A673 (cell line): ENCODE results near the gene MOK. TPM values are rescaled to one million over a fixed set of nuclear protein-coding genes. Genes with fewer than 3 reads are reported as not detected.
"Not testable (repeated sequence)": the region's sequence is repeated elsewhere in the genome, so short reads cannot be mapped to it uniquely, and the experiment has no call there.

Experiments used
- BruUV-seq: library from RNA; stranded (reverse); fragments of 400-500 nt; replicated peaks from 2 replicates; lab custom pipeline; 2021; lab: Mats Ljungman, UMichigan
- CTCF ChIA-PET: fragments of 300-600 bp; sonication (Branson Sonifier 250); formaldehyde crosslinking; loops from one replicate; lab custom pipeline; 2022; ENCODE audit warnings: antibody characterized with exemption; lab: Charles Lee
- POLR2A ChIA-PET: fragments of 300-600 bp; sonication (Branson Sonifier 250); formaldehyde crosslinking; loops from one replicate; lab custom pipeline; 2022; ENCODE audit warnings: antibody characterized with exemption; ENCODE audit not compliant: low non-redundant PET; lab: Charles Lee
- DNase-seq: peaks from one replicate; pipeline ENCODE4 v3.0.0-alpha.2; 2015; ENCODE audit warnings: low spot score
- H3K27ac ChIP-seq: fragments of 200-600 bp; sonication (generic); 2 replicates; pipeline ENCODE4 v1.5.1; 2016; ENCODE audit warnings: mixed run types, low read depth, mild to moderate bottlenecking, mixed read lengths, antibody characterized with exemption, low read length; ENCODE audit not compliant: poor library complexity, severe bottlenecking
- H3K27me3 ChIP-seq: fragments of 200-600 bp; sonication (generic); replicated peaks from 2 replicates; pipeline ENCODE4 v1.6.1; 2017; ENCODE audit warnings: mixed run types, low read depth, mild to moderate bottlenecking, mixed read lengths, antibody characterized with exemption, low read length; ENCODE audit not compliant: insufficient read depth, poor library complexity
- H3K36me3 ChIP-seq: fragments of 200-600 bp; sonication (generic); 2 replicates; pipeline ENCODE4 v1.6.1; 2016; ENCODE audit warnings: mixed run types, mild to moderate bottlenecking, mixed read lengths, antibody characterized with exemption, low read length; ENCODE audit not compliant: insufficient read depth, poor library complexity, severe bottlenecking
- H3K4me1 ChIP-seq: fragments of 200-600 bp; sonication (generic); 2 replicates; pipeline ENCODE4 v1.6.1; 2017; ENCODE audit warnings: mixed run types, mild to moderate bottlenecking, mixed read lengths, antibody characterized with exemption, low read length; ENCODE audit not compliant: insufficient read depth, poor library complexity, severe bottlenecking
- H3K4me3 ChIP-seq: fragments of 200-600 bp; sonication (generic); 2 replicates; pipeline ENCODE4 v1.5.1; 2016; ENCODE audit warnings: low read depth, mixed run types, mild to moderate bottlenecking, mixed read lengths, low read length; ENCODE audit not compliant: poor library complexity, severe bottlenecking
- H3K9me3 ChIP-seq: fragments of 200-600 bp; sonication (generic); 2 replicates; pipeline ENCODE4 v1.6.1; 2016; ENCODE audit warnings: mixed run types, low read depth, mild to moderate bottlenecking, mixed read lengths, antibody characterized with exemption, low read length; ENCODE audit not compliant: poor library complexity, severe bottlenecking
- EZH2 ChIP-seq: fragments of 200-600 bp; sonication (generic); IDR thresholded peaks from 2 replicates; pipeline ENCODE4 v1.6.1; 2017; ENCODE audit warnings: borderline replicate concordance, low read depth, mild to moderate bottlenecking, mixed read lengths, antibody characterized with exemption, low read length; ENCODE audit not compliant: poor library complexity, severe bottlenecking
- intact Hi-C: fragments of 100-400 bp; cut with micrococcal nuclease; formaldehyde crosslinking; loops from one replicate; pipeline ENCODE4 v1.10.0; 2022; ENCODE audit not compliant: unreplicated experiment
- total RNA-seq: library from RNA; stranded (reverse); gene quantifications from 2 replicates; pipeline ENCODE4 v1.2.3, GENCODE V29; 2021
- TF ChIP-seq, protein P1 (sequence below): fragments of 300-800, 200-600 bp; sonication (generic); conservative IDR thresholded peaks from 2 replicates; pipeline ENCODE4 v1.5.1; 2017; ENCODE audit warnings: low read depth, mild to moderate bottlenecking, antibody characterized with exemption, low read length, moderate library complexity, mixed read lengths

MOK gene
- total RNA-seq, 1 experiment from 2014 or later, result 27.4 TPM

GRCh38 chr14:102330806-102331205, 25.8 kb upstream of the MOK start:
- no peaks in the 10 kb centered on the region for H3K9me3 ChIP-seq

DNA sequence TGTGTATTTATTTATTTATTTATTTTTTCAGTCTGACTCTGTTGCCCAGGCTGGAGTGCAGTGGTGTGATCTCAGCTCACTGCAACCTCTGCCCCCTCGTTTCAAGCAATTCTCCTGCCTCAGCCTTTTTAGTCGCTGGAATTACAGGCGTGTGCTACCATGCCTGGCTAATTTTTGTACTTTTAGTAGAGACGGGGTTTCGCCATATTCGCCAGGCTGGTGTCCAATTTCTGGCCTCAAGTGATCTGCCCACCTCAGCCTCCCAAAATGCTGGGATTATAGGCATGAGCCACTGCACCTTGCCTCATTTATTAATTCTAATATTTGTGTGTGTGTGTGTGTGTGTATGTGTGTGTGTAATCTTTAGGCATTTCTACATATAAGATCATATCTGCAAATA, 24.4 kb upstream of the MOK start:
- BruUV-seq, intact Hi-C loops, DNase-seq, H3K36me3 ChIP-seq, H3K4me1 ChIP-seq, H3K27me3 ChIP-seq, H3K9me3 ChIP-seq, H3K4me3 ChIP-seq, H3K27ac ChIP-seq: not testable (repeated sequence)
- ChIA-PET POLR2A (interaction anchor here (0.6 kb wide), 1 partner anchor 266 kb away, joined by 3 read pairs; no protein-coding TSS in a partner anchor), CTCF (interaction anchor here (0.7 kb wide), 1 partner anchor 384 kb away, joined by 3 read pairs; no protein-coding TSS in a partner anchor)

More at GRCh38 chr14:102330806-102331205, 25.8 kb upstream of the MOK start:
- intact Hi-C loops, result no loop called here
- TF ChIP-seq, protein P1, sequence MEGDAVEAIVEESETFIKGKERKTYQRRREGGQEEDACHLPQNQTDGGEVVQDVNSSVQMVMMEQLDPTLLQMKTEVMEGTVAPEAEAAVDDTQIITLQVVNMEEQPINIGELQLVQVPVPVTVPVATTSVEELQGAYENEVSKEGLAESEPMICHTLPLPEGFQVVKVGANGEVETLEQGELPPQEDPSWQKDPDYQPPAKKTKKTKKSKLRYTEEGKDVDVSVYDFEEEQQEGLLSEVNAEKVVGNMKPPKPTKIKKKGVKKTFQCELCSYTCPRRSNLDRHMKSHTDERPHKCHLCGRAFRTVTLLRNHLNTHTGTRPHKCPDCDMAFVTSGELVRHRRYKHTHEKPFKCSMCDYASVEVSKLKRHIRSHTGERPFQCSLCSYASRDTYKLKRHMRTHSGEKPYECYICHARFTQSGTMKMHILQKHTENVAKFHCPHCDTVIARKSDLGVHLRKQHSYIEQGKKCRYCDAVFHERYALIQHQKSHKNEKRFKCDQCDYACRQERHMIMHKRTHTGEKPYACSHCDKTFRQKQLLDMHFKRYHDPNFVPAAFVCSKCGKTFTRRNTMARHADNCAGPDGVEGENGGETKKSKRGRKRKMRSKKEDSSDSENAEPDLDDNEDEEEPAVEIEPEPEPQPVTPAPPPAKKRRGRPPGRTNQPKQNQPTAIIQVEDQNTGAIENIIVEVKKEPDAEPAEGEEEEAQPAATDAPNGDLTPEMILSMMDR, result no peak
- no peak for TF ChIP-seq EZH2
- no peak for DNase-seq
- H3K27me3 ChIP-seq, result no peaks in the 10 kb centered on the region
- H3K27ac ChIP-seq, result no peak overlapping the region
- no peaks in the 10 kb centered on the region for H3K4me1 ChIP-seq
- BruUV-seq, result no TSS peak
- H3K4me3 ChIP-seq, result no peak overlapping the region
- POLR2A ChIA-PET, result no interaction called here
- H3K36me3 ChIP-seq, result no peaks in the 10 kb centered on the region
- CTCF ChIA-PET, result no interaction called here

DNA sequence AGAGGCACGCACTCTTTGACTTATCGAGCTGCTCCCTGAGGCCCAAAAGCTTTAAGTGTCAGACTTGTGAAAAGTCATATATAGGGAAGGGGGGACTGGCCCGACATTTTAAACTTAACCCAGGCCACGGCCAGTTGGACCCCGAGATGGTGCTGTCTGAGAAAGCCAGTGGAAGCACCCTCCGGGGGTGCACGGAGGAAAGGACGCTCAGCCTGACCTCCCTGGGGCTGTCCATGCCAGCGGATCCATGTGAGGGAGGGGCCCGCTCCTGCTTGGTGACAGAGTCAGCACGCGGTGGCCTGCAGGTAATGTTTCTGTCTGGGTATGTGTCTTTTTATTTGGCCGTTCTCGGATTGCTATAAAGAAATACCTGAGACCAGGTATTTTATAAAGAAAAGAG, 21.6 kb upstream of the MOK start:
- no TSS peak for BruUV-seq
- no peaks in the 10 kb centered on the region for H3K36me3 ChIP-seq
- no peak for TF ChIP-seq EZH2
- TF ChIP-seq, protein P1, result no peak
- POLR2A ChIA-PET, result no interaction called here
- H3K27me3 ChIP-seq, result no peaks in the 10 kb centered on the region
- peaks cover 6% of the 10 kb centered on the region for H3K4me1 ChIP-seq
- H3K27ac ChIP-seq, result no peak overlapping the region
- no peak for DNase-seq
- intact Hi-C loops, result no loop called here
- no peaks in the 10 kb centered on the region for H3K9me3 ChIP-seq
- no peak overlapping the region for H3K4me3 ChIP-seq
- CTCF ChIA-PET, result no interaction called here

- Histone ChIP-seq H3K4me1 (peaks cover 6% of the 10 kb centered on the region), H3K9me3 (no peaks in the 10 kb centered on the region), H3K27ac (no peak overlapping the region), H3K36me3 (no peaks in the 10 kb centered on the region), H3K27me3 (no peaks in the 10 kb centered on the region), H3K4me3 (no peak overlapping the region)
- intact Hi-C loops, result no loop called here
- TF ChIP-seq, protein P1, result no peak
- TF ChIP-seq EZH2, result no peak
- POLR2A ChIA-PET, result no interaction called here
- no peak for DNase-seq
- BruUV-seq, result no TSS peak
- CTCF ChIA-PET, result no interaction called here
Measured at GRCh38 chr14:102325791-102326345, 20.9 kb upstream of the MOK start.
